Muscle of leg (tissue), 11 donors: ENCODE measurements around the gene UFSP2. TPM values are rescaled to one million over a fixed set of nuclear protein-coding genes. Genes with fewer than 3 reads are reported as not detected.

ENCODE experiments used
- DNase-seq: peaks from one replicate; pipeline ENCODE4 v3.0.0; 2013
- H3K27ac ChIP-seq: one replicate; pipeline ENCODE4 v1.5.1; 2013; ENCODE audit warnings: mild to moderate bottlenecking, low read length, control low read depth
- H3K27me3 ChIP-seq: one replicate; pipeline ENCODE4 v1.6.1; 2013; ENCODE audit warnings: low read length; ENCODE audit not compliant: control insufficient read depth, insufficient read depth
- H3K36me3 ChIP-seq: one replicate; pipeline ENCODE4 v1.6.1; 2013; ENCODE audit warnings: low read length; ENCODE audit not compliant: control insufficient read depth, insufficient read depth
- H3K4me1 ChIP-seq: one replicate; pipeline ENCODE4 v1.6.1; 2013; ENCODE audit warnings: low read length; ENCODE audit not compliant: control insufficient read depth, insufficient read depth
- H3K4me3 ChIP-seq: one replicate; pipeline ENCODE4 v1.5.1; 2013; ENCODE audit warnings: low read length, control low read depth
- H3K9me3 ChIP-seq: replicated peaks from 2 replicates; pipeline ENCODE4 v1.6.1; 2013; ENCODE audit warnings: low read depth, low read length; ENCODE audit not compliant: control insufficient read depth
- WGBS: methylation state at CpG from one replicate; pipeline ENCODE4 v1.1.5; 2013; ENCODE audit warnings: missing lambda C conversion rate; ENCODE audit not compliant: insufficient coverage; 5-methylcytosine and 5-hydroxymethylcytosine counted together
- polyA plus RNA-seq, 8 donors: library from polyadenylated mRNA; unstranded; fragments of 120-200 nt; gene quantifications; one replicate each; pipeline versions ENCODE4 v1.2.1 to v1.2.3, GENCODE V29; 2013; ENCODE audit warnings: inconsistent platforms in 1 of 8, low replicate concordance in 1 of 8; ENCODE audit not compliant: insufficient read length in 8 of 8, insufficient read depth in 1 of 8
- total RNA-seq: library from RNA; stranded (reverse); fragments of 120-200 nt; gene quantifications from one replicate; pipeline ENCODE4 v1.2.4, GENCODE V29; 2013

Gene UFSP2
- total and polyA plus RNA-seq, 9 donors, result 35.7 to 57.2 (median 41.2) TPM

DNA sequence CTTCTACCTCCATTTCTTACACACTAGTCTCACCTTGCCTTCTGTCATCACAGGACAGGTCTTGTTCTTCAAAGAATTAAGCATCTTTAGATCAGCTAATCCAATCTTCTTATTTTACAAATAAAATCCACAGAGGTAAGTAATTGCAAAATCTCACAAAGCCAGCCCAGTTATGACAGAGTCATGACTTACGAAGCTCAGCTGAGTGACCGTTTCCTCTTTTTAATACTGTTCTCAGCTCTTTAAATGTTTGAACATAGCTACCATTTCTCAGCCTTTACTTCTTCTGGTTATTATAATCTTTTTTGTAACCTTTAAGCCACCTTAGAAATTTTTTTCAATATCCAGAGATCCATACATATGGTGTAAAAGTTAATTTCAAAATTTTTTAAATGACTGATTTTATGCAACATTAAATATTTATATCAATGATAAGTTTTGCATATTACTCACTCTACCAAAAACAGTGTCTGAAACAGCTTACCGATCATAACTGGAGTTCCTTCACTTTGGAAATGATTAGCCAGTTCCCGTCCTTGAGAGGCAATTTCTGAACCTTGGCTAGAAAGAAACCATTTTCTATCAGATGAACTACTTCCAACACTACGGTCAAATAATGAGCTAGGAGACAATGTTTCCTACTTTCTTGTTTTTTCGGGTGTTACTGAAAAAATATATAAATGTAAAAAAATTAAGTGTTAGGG, 20.3 kb downstream of the UFSP2 start:
- WGBS, result 90% methylated on average over 2 of the region's 6 CpGs
- no peaks in the 10 kb centered on the region for H3K4me1 ChIP-seq
- H3K27me3 ChIP-seq, result no peaks in the 10 kb centered on the region
- peaks cover 49% of the 10 kb centered on the region for H3K36me3 ChIP-seq
- peaks cover 4% of the 10 kb centered on the region for H3K9me3 ChIP-seq
- H3K4me3 ChIP-seq, result no peak overlapping the region
- DNase-seq, result peak; percentile 35
- no peak overlapping the region for H3K27ac ChIP-seq

DNA sequence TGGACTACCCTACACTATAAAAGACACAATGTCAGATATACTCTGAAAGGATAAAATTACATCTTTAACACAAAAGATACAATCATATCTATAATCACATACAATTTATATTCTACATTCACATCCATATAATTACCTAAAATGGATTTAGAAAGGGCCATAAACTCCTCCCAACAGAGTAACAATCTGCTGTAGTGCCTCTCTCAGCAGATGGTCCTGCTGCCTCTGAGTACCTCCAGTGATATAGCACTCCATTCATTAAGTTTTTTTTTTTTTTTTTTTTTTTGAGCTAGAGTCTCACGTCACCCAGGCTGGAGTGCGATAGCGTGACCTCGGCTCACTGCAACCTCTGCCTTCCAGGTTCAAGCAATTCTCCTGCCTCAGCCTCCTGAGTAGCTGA, 21.7 kb downstream of the UFSP2 start:
- no peak overlapping the region for H3K4me3 ChIP-seq

DNA sequence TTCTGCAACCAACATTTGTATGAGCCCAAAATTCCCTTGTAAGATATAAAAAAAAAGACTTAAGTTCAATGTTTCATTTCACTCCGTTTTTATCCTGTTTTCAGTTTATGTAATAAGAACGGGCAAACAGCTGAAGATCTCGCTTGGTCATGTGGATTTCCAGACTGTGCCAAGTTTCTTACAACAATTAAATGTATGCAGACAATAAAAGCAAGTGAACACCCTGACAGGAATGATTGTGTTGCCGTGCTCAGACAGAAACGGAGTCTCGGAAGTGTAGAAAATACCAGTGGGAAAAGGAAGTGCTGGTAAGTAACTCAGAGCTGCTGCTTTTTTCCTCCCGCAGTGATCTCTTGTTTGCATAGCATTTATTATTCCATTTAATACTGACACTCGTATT, 26.3 kb downstream of the UFSP2 start:
- Histone ChIP-seq H3K9me3 (no peaks in the 10 kb centered on the region), H3K4me1 (peaks cover 9% of the 10 kb centered on the region), H3K27me3 (no peaks in the 10 kb centered on the region), H3K4me3 (no peak overlapping the region), H3K27ac (peak overlapping the region; percentile 48), H3K36me3 (peaks cover 23% of the 10 kb centered on the region)
- DNase-seq, result peak; percentile 26
- no CpG with 5 or more reads among the region's 8 CpGs for WGBS

More for the DNA sequence above, 21.7 kb downstream of the UFSP2 start:
- Histone ChIP-seq H3K27ac (no peak overlapping the region), H3K36me3 (peaks cover 44% of the 10 kb centered on the region), H3K4me1 (no peaks in the 10 kb centered on the region), H3K27me3 (no peaks in the 10 kb centered on the region), H3K9me3 (no peaks in the 10 kb centered on the region)
- WGBS, result no CpG with 5 or more reads among the region's 4 CpGs
- no peak for DNase-seq

GRCh38 chr4:185398618-185399017, 27.1 kb downstream of the UFSP2 start:
- Histone ChIP-seq H3K36me3 (peaks cover 22% of the 10 kb centered on the region), H3K27me3 (no peaks in the 10 kb centered on the region), H3K9me3 (no peaks in the 10 kb centered on the region), H3K4me1 (peaks cover 13% of the 10 kb centered on the region), H3K4me3 (no peak overlapping the region), H3K27ac (no peak overlapping the region)
- DNase-seq, result no peak
- WGBS, result no CpG with 5 or more reads among the region's 2 CpGs

DNA sequence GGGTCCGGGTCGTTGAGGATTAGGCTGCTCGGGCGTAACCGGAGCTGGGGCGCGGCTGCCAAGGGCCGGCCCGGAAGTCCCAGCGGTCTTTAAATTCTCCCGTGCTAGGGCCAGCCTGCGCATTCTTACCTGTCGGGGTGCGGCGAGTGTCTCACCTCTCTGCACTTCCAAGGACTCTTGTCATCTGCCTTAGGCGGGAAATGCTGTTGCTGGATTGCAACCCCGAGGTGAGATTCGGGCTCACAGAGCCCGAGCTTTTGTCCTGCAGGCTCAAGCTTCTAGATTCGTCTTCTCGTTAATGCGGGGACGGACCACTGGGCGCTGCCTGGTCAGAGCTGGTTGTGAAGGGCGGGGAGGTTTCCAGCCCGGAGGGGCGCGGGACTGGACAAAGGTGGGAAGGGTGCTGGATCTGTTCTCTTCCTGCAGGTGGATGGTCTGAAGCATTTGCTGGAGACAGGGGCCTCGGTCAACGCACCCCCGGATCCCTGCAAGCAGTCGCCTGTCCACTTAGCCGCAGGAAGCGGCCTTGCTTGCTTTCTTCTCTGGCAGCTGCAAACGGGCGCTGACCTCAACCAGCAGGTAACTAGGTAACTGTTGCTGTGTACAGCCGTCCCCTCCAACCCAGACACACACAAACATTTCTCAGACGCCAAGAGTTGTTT, 28.9 kb downstream of the UFSP2 start, which contains the start of gene ANKRD37:
Gene ANKRD37 (plus strand): TSS at position 118 of the 662 bp plus-strand sequence. CDS start 83 bp downstream, at position 201.
- H3K27me3 ChIP-seq, result no peaks in the 10 kb centered on the region
- H3K4me1 ChIP-seq, result peaks cover 13% of the 10 kb centered on the region
- no peaks in the 10 kb centered on the region for H3K9me3 ChIP-seq
- 4% methylated on average over 31 of the region's 38 CpGs for WGBS
- peak; percentile 86 for DNase-seq
- peaks cover 13% of the 10 kb centered on the region for H3K36me3 ChIP-seq
- H3K27ac ChIP-seq, result peak within 1 kb of the TSS; percentile 92
- H3K4me3 ChIP-seq, result peak within 1 kb of the TSS; percentile 94

DNA sequence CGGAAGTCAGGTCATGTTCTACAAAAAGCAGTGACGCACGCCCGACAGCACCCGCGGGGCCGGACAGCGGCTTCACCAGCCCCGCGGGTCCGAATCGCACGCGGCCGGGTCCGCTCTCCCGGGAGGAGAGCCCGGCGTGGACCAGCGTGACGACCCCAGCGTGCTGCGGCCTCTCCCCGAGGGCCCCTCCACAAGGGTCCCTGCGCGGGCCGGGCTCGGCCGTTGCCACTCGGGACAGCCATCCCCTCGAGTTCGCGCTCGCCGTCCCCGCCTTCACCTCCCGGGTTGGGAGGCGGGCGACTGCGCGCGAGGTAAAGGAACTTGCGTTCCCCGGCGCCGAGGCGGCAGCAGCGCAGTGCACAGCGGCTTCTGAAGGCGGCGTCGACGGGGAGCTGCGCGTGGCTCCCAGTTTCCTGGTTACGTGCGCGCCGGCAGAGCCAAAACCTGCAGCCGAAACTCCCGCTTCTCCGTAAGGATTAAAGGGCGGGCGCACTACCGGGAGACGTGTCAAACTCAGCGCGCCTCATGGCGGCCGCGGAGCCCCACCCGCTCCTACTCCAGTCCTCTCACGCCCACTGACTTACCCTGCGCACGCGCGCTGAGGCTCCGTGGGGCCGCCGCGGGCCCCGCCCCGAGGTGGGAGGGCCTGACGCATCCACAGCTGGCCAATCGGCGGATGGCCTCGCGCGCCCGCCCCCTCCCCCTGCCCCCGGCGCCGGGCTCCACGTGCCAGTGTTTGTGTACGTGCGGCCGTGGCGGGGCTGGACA, 29.6 kb downstream of the UFSP2 start:
- Histone ChIP-seq H3K27me3 (no peaks in the 10 kb centered on the region), H3K27ac (peak overlapping the region; percentile 92), H3K4me3 (peak overlapping the region; percentile 94), H3K9me3 (no peaks in the 10 kb centered on the region), H3K4me1 (peaks cover 13% of the 10 kb centered on the region), H3K36me3 (peaks cover 9% of the 10 kb centered on the region)
- WGBS, result under 1% methylated on average over 98 of the region's 98 CpGs
- DNase-seq, result peak; percentile 99

DNA sequence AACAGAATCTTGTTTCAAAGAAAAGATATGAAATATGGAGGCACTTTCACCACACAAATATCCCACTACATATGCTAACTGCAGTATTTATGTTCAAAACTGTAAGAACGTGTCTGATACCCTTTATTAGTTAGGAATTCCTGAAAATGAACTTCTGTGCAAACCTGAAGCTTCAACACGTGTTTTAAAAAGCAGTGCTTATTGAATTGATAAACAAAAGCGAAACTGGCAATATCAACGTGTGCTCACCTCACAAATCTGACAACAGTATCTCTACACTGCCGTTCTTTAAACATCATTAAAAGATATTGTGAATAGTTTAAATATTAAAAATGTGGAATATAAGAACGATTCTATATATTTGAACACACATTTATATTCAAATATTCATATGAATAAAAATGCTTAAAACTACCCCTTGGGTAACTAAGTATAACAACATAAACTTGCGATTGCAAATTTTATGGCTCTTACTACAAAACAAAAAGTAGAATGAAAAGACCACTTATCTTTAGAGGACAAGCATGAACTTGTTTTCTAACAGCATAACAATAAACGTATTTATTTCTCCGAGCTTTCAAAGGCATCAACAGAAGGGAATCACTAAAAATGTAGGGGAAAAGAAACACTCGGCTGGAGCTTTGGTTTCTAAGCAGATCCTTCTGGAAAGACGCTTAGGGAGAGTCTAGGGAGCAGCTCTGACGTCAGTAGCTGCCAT, 30.4 kb downstream of the UFSP2 start, which contains the start of gene LRP2BP:
Gene LRP2BP (minus strand): TSS at position 687 of the 718 bp plus-strand sequence. CDS start 17,738 bp downstream, outside the sequence.
- peaks cover 5% of the 10 kb centered on the region for H3K36me3 ChIP-seq
- DNase-seq, result peak; percentile 99
- H3K27me3 ChIP-seq, result no peaks in the 10 kb centered on the region
- no peaks in the 10 kb centered on the region for H3K9me3 ChIP-seq
- peak within 1 kb of the TSS; percentile 92 for H3K27ac ChIP-seq
- peaks cover 13% of the 10 kb centered on the region for H3K4me1 ChIP-seq
- peak within 1 kb of the TSS; percentile 94 for H3K4me3 ChIP-seq
- WGBS, result 0% methylated on average over 3 of the region's 12 CpGs

DNA sequence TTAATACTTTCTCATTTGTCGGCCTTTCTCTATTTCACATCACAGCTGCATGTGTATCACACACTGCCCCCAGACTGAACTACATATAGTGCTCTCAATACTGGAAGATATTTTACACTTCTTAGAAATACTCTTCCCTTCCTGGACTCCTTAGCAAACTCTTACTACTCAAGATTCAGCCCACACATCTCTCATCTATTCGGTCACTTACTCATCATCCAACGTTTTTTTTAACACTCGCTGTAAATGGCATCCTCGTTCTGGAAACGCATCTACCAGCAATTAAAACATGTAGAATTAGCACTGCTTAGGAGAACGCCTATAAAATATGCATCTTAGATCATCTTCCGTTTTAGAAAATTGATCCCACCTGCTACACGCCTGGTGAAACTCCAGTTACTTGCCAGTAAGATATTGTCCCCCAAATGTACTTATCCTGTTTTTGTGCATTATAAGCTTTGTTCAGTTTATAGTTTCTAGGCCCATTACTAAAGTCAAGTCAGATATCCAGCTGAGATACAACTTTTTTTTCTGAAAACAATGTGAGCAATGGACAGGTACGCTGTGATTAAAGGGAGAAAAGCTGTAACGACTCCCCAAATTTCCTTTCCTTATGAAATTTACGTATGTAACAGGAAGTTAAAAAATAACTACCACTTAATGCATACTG, 31.1 kb downstream of the UFSP2 start:
- peaks cover 5% of the 10 kb centered on the region for H3K36me3 ChIP-seq
- peak overlapping the region; percentile 92 for H3K27ac ChIP-seq
- peaks cover 13% of the 10 kb centered on the region for H3K4me1 ChIP-seq
- H3K9me3 ChIP-seq, result no peaks in the 10 kb centered on the region
- H3K4me3 ChIP-seq, result peak overlapping the region; percentile 94
- WGBS, result 48% methylated on average over 7 of the region's 12 CpGs
- peak; percentile 77 for DNase-seq
- H3K27me3 ChIP-seq, result no peaks in the 10 kb centered on the region

DNA sequence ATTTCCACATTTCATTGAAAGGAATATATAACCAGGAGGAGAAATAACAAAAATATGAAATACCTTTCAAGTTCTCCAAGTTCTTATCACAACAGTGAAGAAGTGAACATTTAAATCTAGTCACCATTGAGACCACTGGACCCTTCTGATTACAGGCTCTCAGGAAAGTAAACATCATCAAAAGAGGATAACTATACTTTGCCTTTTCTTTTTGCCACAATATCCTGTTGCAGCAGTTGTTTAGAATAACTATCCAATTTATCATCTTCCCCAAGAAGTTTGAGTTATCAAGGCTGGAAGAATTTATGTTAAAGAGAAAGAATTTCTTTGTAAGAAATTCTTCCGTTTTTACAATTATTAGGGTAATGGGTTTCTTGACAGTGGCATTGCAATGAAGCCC, 33.6 kb downstream of the UFSP2 start:
- Histone ChIP-seq H3K4me3 (no peak overlapping the region), H3K9me3 (no peaks in the 10 kb centered on the region), H3K36me3 (no peaks in the 10 kb centered on the region), H3K27ac (no peak overlapping the region), H3K4me1 (peaks cover 8% of the 10 kb centered on the region), H3K27me3 (no peaks in the 10 kb centered on the region)
- no peak for DNase-seq
- WGBS, result no CpG with 5 or more reads among the region's 1 CpG
